GM21717 (cell line): ENCODE results near the gene PRM3.
A peak's percentile ranks its signal among the peaks of the same experiment; 100 is the strongest.
"Not testable (repeated sequence)": the region's sequence is repeated elsewhere in the genome, so short reads cannot be mapped to it uniquely, and the experiment has no call there.

Source experiments
- ATAC-seq: cut with Tn5 transposase; IDR thresholded peaks from one replicate; pipeline ENCODE4 v1.9.1; 2021; ENCODE audit warnings: mild to moderate bottlenecking, moderate library complexity; ENCODE audit not compliant: unreplicated experiment

PRM3 gene

DNA sequence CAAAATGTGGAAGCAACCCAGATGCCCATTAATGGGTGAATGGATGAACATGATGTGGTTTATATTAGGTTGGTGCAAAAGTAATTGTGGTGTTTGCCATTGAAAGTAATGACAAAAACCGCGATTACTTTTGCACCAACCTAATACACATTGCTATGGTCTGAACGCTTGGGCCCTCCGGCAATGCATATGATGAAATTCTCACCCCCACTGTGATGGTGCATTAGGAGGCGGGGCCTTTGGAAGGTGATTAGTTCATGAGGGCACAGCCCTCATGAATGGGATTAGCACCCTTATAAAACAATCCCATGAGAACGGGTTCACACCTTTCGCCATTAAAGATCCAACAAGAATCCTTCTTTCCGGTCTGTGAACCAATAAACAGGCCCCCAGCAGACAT lies 33.0 kb upstream of the PRM3 start:
- ATAC-seq = no peak

- no peak for ATAC-seq
Observed at GRCh38 chr16:11303405-11304138, 30.1 kb upstream of the PRM3 start.

- no peak for ATAC-seq
Observed at GRCh38 chr16:11302977-11303376, 29.5 kb upstream of the PRM3 start.

DNA sequence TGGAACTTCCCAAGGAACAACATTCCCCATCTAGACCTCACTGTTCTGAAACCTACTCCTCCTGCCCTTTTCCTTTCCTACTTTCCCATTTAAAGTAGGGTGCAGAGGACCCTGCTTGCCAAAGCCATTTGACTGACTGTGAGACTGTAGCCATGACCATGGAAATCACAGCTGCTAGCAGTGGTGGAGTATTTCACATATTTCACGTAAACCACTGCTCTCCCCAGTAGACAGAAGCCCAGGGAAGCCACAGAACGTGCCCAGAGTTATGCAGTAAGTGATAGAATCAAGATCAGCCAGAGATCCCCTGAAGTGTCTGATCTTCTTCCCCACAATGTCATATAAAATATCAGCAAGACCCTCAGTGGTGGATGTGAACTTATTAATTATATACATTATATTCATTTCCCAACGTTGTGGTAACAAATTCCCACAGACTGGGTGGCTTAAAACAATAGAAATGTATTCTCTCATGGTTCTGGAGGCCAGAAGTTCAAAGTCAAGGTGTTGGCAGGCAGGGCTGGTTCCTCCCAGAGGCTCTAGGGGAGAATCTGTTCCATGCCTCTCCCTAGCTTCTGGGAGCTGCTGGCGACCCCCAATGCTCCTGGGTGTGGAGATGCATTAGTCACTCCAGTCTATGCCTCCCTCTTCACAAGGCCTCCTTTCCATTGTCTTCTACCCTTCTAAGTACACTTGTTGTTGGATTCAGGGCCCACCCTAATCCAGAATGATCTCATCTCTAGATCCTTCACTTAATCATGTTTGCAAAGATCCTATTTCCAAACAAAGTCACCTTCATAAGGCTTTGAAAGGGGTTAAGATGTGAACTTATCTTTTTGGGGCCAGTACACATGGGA lies 28.4 kb upstream of the PRM3 start:
- ATAC-seq = no peak

DNA sequence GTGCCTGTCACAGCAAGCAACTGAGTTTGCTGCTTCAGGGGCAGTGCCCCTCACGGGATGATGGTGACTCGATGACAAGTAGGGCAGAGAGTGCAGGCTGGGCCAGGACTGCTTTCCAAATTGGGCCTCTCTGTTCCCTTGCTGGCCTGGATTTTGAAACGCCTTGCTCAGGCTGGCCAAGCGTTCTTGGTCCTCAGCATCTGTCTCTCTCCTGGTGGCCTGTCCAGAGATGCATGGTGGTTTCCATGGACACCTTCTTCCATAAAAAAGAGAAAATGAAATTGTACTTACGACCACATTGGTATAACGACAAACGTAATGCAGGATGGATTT lies 27.1 kb upstream of the PRM3 start:
- no peak for ATAC-seq

DNA sequence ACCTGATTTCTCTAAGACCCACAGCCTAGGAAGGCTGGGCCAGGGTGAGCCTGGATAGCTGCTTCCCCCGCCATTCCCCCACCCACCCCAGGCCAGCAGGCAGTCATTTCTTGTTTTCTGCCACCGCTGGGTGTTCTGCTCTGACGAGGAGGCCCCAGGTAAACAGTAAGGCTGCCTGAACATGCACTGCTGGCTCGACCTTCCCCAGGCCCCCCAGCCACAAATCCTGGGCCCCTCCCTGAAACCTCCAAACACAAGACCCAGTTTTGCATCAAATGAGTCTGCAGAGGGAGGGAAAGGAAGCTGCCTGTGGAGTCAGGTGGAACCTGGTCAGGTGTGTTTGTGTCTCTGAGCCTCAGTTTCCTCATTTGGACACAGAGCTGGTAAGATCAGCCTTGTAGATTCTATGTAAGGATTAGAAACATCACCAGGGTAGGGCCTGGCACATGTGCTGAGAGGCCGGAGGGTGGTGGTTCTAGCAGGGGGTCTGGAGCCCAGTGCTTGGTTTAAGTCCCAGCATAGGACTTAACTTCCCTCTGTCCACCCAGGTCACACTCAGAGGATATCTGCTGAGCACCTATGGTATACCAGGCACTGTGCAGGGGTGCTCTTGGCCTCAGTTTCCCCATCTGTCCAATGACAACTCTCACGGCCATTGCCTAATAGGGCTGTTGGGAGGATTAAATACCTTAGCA lies 26.6 kb upstream of the PRM3 start:
- no peak for ATAC-seq

DNA sequence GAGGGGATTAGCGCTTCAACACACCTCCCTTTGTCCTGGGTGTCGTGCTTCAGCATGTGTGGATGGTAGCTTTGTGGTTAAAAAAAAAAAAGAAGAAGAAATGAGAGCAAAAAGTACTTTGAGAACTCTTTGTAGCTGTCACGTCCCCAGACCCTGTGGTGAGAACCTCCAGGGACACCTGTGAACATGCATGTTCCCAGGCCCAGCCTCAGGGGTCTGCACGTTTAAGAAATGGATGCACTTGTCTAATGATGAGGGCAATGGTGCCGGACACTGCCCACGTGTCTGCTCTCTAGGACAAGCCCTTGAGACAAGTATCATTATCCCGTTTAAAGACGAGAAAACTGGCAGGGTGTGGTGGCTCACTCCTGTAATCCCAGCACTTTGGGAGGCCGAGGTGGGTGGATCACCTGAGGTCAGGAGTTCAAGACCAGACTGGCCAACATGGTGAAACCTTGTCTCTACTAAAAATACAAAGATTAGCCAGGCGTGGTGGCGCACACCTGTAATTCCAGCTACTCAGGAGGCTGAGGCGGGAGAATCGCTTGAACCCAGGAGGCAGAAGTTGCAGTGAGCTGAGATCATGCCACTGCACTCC lies 25.6 kb upstream of the PRM3 start:
- not testable (repeated sequence) for ATAC-seq

DNA sequence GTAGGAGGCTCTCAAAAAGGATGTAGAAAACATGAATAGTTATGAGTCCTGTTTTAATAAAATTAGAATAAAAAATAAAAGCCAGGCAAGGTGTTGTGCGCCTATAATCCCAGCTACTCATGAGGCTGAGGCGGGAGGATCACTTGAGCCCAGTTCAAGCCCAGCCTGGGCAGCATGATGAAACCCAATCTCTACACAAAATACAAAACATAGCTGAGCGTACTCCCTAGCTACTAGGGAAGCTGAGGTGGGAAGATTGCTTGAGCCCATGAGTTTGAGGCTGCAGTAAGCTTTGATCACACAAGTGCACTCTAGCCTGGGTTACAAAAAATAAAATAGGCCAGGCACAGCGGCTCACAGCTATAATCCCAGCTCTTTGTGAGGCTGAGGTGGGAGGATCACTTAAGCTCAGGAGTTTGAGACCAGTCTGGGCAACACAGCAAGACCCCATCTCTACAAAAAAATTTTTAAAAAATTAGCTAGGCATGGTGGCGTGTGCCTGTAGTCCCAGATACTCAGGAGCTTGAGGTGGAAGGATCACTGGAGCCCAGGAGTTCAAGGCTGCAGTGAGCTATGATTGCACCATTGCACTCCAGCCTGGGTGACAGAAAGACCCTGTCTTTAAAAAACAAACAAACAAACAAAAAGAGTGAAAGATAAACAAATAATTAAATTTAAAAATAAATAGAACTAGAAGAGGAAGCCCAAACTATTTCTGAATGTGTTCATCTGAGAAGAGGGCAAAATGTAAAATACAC lies 24.9 kb upstream of the PRM3 start:
- ATAC-seq = no peak

DNA sequence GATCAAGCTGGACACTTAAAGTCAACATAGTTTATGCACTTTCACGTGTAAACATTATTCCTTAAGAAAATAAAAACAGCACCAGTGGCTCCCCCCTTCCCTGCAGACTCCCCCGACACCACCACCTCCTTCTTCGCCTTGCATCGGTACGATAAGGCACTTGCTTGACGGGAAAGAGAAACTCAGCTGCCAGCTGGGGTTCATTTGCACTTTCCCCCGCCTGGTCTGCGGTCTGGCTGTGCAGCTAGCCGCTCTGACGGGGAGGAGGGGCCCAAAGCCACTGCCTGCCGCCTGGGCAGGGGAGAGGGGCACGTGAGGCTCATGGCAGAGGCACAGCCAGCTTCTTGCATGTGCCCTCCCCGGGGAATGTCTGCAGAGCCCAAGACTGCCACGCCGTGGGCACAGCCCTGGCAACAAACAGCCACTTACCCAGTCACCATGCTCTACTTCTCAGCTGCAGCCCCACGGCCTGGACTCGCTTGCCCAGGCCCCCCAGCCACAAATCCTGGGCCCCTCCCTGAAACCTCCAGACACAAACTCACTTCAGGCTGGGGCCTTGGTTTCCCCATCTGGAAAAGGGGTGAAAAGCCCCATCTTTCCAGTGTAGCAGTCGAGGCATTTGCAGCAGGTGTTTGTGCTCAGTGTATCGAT lies 24.2 kb upstream of the PRM3 start:
- peak; percentile 54 for ATAC-seq

GRCh38 chr16:11296706-11297491 lies 23.5 kb upstream of the PRM3 start:
- no peak for ATAC-seq

DNA sequence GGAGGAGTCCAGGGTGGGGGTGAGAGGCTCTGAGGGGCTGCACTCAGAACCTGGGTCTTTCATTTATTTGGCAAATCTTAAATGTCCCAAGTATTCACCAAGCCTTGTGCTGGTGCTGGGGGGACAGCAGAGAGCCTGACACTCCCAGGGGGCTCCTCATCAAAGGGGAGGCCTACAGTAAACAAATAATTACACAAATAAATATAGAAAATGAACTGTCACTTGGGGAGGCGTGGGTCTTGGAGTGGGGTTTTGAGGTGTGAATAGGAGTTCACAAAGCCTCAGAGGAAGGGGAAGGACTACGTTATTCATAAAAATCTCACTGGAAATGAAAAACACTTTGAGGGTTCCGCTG lies 22.9 kb upstream of the PRM3 start:
- ATAC-seq = no peak

- ATAC-seq = no peak
Observed at GRCh38 chr16:11295672-11296071, 22.2 kb upstream of the PRM3 start.

- ATAC-seq = no peak
Observed at GRCh38 chr16:11292076-11292748, 18.8 kb upstream of the PRM3 start.

- ATAC-seq = no peak
Observed at GRCh38 chr16:11291091-11291703, 17.8 kb upstream of the PRM3 start.

- no peak for ATAC-seq
Observed at GRCh38 chr16:11290102-11290893, 16.9 kb upstream of the PRM3 start.

DNA sequence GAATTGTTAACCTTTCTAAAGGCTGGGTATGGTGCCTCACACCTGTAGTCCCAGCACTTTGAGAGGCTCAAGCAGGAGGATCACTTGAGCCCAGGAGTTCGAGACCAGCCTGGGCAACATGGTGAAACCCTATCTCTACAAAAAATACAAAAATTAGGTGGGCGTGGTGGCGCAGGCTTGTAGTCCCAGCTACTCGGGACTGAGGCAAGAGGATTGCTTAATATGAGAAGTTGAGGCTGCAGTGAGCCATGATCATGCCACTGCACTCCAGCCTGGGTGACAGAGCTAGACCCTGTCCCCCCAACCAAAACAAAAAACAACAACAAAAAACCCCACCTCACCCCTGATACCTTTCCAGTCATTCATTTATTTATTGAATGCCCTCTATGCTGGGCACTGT lies 16.3 kb upstream of the PRM3 start:
- ATAC-seq = not testable (repeated sequence)

DNA sequence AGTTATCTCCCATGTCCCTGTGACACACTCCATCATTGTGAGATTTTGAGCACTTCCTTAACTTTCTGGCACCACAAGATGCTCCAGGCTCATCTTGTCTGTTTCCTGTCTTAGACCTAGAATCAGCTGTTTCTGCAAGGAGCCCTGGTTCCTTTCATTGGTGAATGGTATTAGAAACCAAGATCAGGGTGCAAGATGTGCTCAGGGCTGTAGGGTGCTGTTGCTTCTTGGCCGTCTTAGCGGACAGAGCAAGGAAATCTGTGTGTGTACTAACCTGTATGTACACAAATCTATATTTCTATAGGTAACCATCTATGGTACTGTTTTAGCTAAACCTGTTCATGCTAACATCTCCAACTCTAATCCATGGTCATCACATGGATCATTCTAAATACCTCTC lies 15.8 kb upstream of the PRM3 start:
- no peak for ATAC-seq

GRCh38 chr16:11285842-11286241 lies 12.4 kb upstream of the PRM3 start:
- no peak for ATAC-seq
